ENCODE measurements around the gene HOXB3.

- TF ChIP-seq TAF1 (IDR thresholded peaks at IDR 0.05; ENCODE audit: borderline replicate concordance, low read depth, low read length): no peak
- TF ChIP-seq POLR2AphosphoS5 (IDR thresholded peaks at IDR 0.05; ENCODE audit: low read depth, low read length): no peak
- TF ChIP-seq POLR2A (IDR thresholded peaks at IDR 0.05; ENCODE audit: low read depth, low read length): no peak
These were observed 22.2 kb downstream of the HOXB3 start for GRCh38 chr17:48567646-48568354.
